Hematopoietic multipotent progenitor cell treated with erythropoietin and hydrocortisone succinate and interleukin-3 and kit ligand, for 6 days (in vitro differentiated cells): ENCODE measurements around the gene C1QL1.
A peak's percentile ranks its signal among the peaks of the same experiment; 100 is the strongest.
"Not testable (repeated sequence)": the region's sequence is repeated elsewhere in the genome, so short reads cannot be mapped to it uniquely, and the experiment has no call there.

Experiments used
- DNase-seq: peaks from one replicate; pipeline ENCODE4 v3.0.0-alpha.2; 2015

Gene C1QL1

DNA sequence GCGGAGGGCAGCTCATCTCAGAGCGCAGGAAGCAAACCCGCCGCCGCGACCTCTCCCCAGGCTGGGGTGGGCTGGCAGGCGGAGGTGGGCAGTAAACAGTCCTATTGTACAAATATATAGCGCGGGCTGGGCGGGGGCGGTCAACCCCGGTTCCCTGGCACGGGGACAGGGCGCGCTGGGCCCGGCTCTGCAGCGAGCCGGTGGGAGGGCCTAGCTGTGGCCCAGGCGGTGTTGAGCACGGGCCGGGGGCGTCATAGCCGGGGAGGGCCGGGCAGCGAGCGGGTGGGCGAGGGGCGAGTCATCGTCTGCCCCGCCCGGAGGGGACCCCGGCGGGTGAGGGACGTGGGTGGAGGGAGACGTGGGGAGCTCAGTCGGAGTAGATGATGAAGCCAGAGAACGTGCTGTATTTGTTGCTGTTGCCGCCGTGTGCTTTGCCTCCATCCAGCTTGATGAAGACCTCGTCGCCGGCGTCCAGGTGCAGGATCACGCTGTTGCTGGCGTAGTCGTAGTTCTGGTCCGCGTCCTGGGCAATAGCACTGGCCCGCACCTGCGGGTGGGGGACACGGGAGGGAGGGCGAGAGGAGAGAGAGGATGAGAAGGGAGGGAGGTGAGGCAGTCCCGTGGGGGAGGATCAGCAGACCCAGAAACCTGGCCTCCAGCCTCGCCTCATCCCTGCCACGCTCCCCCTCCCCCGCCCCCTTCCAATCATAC is 8.1 kb downstream of the C1QL1 start:
- DNase-seq = no peak

DNA sequence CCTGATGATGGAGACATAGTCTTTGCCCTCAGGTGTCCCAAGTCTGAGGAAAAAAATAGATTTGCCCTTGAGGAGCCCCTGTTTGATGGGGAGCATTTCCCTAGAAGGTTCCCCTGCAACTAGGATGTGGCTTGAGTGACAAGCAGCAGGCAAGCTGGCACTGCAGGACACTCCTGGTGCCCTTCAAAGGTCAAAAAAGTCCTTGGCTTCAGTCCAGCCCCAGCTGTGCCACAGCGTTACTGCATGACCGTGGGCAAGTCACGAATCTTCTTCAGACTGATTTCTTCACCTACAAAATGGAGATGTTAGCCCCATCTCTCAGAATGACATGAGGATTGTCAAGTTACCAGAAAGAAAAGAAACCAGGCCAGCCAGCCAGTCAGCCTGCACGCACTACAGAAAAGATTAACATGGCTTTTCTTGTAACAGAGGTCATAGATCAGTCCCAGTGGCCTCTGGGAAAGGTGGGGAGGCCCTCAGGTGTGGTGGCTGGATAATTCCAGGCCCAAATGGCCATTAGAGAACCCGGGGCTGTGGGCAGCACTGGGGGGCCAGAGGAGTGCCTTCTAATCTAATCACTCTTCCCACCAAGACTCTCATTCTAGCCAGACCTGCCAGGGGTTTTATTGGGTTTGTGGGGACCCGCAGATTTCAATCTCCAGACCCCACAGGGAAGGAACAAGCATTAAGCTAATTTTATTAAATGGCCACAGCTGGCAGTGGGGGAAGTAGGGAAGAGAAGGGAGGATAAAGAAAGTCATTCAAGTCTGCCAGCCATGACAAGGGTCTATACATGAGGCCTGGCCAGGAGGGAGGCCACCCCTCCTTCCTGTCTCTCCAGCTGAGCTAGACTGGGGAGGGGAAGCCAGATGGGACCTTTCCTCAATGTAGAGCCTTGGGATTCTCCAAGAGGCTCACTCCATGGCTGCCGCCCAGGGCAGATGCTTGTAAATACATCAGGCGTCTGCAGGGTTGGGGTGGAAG is 10.8 kb downstream of the C1QL1 start:
- DNase-seq = no peak

DNA sequence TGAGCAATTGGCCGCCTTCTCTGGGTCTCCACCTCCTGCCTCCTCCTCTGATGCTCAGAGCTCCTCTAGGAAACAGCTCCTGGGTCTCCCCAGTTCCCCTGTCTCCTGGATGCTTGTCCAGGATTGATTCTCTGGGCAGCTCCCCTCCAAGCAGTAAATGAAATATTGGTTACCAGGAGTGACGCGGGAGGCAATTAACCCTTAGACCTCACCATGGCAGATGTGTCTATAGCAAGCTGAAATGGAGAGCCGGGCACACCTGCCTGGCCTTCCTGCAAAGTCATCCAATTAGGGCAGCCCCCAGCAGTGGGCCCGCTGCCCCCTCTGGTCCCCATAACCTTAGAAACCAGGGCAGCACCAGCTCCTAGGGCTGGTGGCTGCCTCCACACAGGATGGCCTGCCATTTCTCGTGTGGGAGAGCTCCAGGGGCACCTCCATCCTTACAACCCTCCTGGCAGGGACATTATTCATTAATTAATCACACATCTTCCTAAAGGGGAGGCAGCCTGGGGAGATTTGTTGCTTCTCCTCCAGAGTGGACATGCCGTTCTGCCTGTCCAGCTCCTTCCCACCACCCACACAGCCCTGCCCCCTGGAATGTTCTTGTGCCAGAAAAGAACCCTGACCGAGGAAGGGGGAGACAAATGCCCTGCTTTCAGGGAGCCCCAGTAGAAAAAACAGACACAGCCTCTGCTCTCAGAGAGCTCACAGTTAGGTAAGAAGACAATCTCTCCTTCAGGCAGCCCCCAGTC is 12.3 kb downstream of the C1QL1 start:
- no peak for DNase-seq

DNA sequence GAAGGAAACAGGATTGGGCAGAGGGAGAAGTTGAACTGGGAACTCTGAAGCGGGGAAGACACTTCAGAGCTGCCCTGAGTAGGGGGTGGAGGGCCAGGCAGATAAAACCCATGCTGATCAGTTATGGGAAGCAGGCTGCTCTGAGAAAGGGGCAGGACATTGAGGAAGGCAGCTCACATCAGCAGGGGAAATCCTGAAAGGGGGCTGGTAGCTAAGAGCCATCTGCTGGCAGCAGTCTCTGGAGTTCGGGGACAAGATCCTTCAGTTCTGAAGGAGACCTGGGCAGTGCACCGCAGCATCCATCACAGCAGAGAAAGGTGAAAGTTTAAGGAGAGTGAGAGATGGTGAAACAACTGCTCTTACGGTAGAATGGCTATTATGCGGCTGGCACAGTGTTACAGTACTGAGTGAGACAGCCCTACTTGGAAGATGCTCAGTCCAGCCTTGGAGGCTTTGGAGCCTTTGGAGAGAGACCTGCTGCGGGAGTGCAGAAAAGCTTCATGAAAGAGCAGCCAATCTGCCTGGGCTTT is 15.1 kb downstream of the C1QL1 start:
- DNase-seq = no peak

DNA sequence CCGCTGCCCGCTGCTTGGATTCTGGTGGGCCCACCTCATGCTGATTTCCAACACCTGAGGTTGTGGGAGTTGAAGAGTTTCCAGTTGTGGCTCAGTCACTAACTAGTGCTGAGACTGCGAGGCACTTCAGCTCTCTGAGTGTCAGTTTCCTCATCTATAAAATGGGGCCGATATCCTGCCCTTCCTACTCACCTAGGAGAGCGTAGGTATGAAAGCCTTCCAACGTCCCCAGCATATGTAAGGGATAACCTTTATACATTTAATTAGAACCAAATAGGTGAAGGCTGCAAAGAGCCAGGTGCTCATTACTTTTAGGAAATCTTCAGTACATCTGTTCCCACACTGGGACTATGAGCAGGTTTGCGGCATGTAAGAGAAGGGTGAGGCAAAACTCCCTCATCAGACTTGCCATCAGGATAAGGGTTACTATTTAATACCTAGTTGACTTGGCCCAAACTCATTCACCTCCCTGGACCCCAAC is 19.7 kb downstream of the C1QL1 start:
- DNase-seq = no peak

DNA sequence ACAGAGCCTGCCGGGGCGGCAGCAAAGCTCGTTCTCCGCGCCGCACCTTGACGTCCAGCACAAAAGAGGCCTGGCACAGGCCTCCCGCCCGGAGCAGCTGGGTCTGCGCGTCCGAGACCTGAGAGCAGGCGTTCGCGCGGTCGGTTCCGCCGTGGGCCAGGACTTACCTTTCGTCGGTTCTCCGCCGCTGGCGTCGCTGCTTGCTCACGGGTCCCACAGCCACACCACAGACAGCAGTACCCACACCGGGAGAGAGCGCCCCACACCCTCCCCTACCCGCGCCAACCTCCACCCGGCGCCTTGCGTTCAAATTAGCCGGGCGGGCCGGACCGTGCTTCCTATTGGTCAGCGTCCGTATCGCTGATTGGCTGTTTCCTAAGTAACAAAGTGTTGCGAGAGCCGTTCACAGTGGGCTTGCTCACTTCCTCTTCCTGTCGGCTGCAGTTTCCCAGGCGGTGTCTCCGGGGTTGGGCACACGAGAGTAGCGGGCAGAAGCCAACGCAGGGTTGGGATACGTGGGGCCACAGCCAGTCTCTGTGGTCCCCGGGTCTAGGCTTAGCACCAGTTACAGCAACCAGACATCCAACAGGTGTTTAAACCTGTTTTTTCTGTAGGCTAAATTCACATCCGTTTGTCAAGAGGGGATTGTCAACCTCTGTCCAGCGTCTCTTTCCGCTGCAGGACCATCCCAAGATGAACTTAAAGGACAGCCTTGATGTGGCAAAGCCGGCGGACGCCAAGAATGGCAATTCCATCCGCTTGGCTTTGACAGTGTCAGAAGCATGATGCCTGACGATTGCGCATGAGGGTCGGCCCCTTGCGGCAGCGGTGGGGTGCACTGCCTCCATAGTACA is 20.4 kb downstream of the C1QL1 start, which contains the start of gene KIF18B:
Gene KIF18B, minus strand, starts transcription at position 313 of the 854 bp plus-strand sequence. CDS start 11,429 bp downstream, outside the sequence.
- DNase-seq = peak; percentile 99

DNA sequence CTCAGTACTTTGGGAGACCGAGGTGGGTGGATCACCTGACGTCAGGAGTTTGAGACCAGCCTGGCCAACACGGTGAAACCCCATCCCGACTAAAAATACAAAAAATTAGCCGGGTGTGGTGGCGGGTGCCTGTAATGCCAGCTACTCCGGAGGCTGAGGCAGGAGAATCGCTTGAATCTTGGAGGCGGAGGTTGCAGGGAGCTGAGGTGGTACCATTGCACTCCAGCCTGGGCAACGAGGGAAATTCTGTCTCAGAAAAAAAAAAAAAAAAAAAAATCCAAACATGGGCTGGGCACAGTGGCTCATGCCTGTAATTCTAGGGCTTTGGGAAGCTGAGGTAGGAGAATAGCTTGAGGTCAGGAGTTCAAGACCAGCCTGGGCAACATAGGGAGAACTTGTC is 22.5 kb downstream of the C1QL1 start:
- DNase-seq = not testable (repeated sequence)

DNA sequence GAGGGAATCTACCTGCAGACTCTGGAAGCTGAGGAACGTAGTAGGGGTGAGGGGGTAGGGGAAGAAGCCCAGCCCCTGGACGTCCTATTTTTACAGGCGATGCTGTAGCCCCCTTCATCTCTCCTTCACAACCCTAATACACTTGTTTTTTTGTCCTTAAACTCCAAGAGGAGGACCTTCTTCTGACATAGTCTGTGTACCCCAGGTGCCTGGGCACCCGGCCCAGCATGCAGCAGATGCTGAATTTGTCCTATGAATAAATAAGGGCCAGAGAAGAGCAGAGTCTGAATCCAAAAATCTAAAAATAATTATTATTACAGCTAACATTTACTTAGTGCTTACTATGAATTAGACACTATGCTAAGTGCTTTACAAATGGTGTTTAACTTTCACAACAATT is 25.6 kb downstream of the C1QL1 start:
- no peak for DNase-seq

DNA sequence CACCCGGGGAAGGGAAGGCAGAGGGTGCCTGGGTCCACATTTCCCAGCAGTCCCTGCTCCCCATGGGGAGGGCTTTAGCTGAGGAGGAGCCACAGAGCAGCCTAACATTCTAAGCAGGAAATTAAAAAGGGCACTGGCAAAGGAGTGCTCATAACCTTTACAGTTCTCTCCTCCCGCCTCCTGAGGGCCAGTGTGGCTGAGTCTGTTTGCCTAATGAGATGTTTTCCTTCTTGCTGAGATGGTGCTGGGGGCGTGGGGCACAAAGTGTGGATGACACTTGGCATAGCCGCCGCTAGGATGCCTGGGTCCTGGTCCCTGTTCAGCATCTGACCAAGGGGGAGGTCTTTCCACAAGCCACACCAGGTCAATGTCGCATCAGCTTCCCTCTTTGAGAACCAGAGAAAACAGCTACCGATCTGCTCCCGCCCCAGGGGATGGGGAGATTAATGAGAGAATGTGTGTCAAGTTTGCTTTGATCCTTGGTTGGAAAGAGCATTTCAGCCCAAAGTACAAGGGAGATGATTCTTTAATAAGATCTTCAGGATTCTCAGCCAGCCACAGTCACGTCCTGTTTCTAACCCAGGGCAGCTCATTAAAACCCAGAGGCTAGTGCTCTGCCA is 26.3 kb downstream of the C1QL1 start:
- DNase-seq = no peak

DNA sequence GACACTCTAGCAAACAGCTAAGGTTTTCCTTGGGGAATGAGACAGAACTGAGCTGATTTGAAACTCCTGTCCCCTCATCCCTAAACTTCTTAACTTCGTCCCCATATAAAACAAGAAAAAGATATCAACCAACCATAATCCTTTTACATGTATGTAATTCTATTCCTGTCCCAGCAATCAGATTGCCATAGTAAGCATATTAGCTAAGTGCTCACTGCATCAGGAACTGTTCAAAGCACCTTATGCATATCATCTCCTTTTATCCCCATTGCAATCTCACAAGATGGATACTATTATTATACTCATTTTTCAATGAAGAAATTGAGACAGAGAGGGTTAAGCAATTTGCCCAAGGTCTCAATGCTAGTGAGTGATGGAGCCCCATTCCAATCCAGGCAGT is 27.3 kb downstream of the C1QL1 start:
- DNase-seq = no peak

DNA sequence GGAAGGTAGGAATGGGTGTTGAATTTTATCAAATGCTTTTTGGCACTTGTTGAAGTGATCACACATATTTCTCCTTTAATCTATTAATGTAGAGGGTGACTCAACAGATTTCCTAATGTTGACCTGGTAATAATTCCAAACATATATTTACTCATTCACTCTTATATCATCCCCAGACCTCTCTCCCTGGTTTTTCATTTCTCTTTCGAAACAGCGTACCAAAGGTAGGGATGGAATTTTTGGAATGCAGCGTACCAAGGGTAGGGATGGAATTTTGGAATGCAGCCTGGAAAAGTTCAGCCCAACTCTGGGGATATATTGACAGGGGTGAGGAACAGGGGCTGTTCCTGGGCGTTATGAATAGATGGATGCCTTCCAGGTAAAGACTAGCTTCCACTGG is 27.8 kb downstream of the C1QL1 start:
- no peak for DNase-seq

DNA sequence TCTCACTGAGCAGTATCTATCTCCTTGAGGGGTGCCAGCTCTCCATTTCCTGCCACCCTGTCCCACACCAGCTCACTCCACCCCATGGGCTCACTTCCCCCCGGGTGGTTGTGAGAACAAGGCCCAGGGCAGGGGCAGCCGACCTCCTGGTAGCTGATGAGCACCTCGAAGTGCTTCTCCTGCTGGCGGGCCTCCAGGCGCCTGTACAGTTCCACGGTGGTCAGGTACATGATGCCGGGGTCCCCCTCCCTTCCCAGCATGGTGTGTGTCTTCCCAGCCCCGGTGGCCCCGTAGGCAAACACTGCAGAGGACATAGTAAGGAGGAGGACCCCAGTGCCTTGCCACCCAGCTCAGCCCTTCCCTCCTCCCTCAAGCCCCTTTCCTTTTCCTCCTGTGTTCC is 33.0 kb downstream of the C1QL1 start:
- no peak for DNase-seq

DNA sequence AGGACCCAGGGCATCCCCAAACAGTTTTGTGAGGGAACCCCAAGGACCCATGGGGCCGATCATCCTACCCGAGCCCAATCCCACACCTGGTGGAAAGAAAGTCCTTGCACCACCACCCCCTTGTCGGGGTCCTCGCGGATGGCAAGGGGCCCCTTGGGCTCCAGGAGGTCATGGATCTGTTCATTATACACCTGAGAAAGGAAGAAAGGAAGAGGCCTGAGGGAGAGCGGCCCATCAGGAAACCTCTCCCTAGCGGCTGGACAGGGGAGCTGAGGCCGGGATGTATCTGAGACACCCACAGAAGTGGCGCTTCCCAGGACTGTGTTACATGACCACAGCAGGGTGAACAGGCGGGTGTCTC is 33.4 kb downstream of the C1QL1 start:
- DNase-seq = no peak

DNA sequence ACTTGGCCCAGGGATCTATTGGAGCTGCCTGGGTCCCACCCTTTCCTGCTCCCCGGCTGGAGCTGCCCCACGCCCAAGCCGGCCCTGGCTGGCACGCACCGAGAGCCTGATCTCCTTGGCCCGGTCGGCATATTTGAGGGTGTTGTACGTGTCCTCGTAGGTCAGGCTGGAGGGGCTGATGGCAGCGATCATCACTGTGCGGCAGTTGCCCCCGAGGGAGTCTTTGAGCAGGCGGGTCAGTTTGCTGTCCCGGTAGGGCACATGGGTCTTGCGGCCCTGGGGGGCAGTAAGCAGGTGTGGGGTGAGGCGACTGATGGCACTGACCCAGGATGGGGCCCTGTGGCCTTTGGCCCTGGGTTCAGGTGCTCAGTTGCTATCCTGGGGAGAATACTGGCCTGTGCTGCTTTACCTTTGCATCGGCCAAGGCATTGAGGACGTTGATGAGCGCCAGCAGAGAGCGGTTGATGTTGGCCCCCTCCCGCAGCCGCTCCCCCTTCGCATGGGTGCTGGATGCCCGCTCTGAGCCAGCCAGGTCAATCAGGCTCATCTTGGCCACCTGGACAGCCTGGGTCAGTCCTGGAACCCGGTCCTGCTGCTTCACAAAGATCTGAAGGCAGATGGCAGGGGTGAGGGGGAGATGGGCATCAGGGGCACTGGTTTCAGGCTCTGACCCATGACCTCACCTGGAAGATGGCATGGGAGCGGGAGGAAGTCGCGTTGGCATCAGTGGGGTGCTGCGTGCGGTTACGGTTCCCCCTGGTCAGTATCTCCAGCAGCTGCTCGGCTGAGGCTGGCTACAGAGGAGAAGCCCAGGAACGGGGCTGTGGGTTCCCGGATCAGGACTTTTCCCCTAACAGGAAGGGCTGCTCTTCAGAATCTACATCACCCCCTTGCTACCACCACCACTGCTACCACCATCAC is 34.0 kb downstream of the C1QL1 start:
- DNase-seq = no peak

DNA sequence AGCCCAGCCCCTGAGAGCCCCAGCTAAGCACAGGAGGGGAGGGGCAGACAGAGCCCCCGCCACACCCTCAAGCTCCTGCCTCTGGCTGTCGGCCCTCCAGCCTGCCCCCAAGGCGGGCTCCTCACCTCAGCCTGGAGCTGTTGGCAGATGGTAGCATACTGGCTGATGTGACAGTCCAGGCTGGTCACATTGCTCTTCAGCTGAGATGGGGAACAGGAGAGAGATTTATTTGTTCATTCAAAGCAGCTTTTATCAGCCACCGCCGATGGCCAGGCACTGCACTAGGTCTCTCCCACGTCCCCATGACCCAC is 35.4 kb downstream of the C1QL1 start:
- no peak for DNase-seq

DNA sequence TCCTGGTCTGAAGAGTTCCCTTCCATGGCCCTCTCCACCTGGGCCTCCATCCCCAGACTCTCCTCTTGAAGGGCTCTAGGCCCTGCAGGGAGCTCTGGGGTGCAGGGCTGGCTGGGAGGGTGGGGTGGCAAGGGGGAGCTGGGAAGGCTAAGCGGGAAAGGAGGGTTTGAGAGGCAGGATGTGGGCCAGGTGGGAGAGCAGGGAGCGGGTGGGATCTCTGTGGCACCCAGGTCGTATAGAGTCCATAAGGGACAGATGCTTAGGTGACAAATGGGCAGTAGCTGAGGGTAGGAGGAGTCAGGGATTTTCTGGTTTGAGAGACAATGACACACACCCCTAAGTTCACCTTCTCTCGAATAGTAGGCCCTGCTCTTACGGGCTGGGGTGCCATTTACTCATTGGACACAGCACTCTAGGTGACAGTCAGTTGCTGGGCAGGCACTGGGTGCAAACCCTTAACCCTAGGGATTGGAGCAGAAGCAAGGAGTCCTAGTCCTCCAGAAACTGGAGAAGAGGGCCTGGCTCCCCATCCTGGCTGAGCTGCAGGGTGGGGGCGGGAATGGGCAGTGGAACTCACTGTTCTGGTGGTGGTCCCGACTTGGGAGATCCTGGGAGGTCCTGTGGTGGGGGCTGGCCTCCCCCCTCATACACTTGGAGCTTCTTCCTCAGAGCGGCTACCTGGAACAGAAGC is 35.9 kb downstream of the C1QL1 start:
- no peak for DNase-seq

DNA sequence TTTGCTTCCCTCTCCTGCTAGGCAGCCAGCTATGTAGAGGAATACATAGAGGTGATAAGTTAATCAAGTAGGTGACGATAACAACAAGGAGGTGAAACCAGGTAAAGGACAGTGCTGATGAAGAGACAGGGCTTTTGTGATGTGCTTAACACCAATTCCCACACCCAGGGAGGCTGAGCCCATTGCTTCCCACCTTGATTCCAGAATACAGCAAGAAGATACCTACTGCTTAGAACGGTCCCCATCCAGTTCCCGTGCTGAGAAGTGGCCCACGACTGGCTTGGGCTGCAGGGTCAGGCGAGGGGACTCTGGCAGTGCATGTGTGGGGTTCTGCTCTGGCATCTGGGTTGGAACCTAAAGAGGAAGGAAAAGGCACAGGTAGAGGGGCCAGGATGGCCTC is 36.7 kb downstream of the C1QL1 start:
- DNase-seq = no peak

DNA sequence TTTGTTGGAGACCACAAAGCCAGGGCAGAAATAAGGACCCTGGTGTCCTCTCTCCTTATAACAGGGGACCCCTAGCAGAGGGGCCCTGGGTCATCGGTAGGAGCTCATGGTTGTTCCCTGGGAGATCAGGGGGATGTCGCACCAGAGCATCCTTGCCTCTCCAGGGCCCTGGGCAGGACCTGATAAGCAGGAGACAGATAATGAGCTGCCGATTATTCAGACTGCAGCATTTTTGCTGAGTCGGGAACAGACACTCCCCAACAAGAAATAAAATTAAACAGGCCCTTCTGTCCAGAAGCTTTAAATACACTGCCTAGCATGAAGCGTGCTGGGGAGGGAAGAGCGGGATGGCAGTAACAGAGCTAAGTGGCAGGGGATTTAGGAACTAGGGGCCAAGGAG is 37.4 kb downstream of the C1QL1 start:
- no peak for DNase-seq

DNA sequence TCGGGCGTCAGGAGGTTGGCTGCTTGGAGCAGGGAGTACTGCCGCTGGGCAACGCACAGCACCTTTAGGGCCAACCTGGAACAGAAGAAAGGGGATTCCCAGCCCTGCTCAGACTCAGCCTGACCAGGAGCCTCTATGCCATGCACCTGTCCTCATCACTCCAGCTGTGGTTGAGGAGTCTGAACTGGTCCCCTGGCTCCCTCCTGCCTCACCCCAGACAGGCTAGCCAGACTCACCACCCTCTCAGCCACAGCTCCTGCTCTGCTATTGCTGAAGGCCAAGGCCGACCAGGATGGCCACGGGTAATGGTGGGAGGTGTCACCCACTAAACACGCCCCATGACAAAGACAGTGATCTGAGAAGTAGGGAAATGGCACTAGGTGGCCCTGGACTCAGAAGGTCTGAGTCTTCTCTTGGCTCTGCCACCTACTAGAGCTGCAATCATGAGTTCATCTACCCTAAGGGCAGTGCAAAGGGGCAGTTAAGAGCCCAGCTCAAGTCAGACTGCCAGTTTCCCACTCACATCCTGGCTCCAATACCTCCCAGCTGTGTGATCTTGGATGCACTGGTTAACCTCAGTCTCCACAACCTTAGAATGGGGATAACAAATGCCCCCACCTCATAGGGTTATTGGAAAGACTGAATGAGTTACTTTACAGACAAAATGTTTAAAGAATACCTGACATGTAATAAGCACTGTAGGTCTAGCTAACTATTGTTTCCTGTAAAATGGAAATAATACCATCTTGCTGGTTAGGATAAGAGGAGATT is 39.0 kb downstream of the C1QL1 start:
- DNase-seq = no peak
